G401.6 (cell line): Measurements from ENCODE around the gene FOXS1.
"Not testable (repeated sequence)": the region's sequence is repeated elsewhere in the genome, so short reads cannot be mapped to it uniquely, and the experiment has no call there.

Experiments
- FAIRE-seq: peaks from 2 replicates; lab custom pipeline; 2012; peaks lifted over from hg19 to GRCh38; lab: Jason Lieb, UNC

FOXS1 gene

GRCh38 chr20:31820228-31820627 lies 25.2 kb downstream of the FOXS1 start:
- no peak for FAIRE-seq

- no peak for FAIRE-seq
These were observed 26.2 kb downstream of the FOXS1 start, which contains the start of gene MYLK2 for GRCh38 chr20:31819083-31819784. Gene MYLK2, plus strand, starts transcription at chr20:31819356. Its CDS starts 225 bp downstream, at chr20:31819581.

- no peak for FAIRE-seq
These were observed 27.0 kb downstream of the FOXS1 start for GRCh38 chr20:31818376-31818908.

- no peak for FAIRE-seq
These were observed 27.9 kb downstream of the FOXS1 start for GRCh38 chr20:31817461-31817860.

GRCh38 chr20:31816221-31816620 lies 29.2 kb downstream of the FOXS1 start:
- no peak for FAIRE-seq

GRCh38 chr20:31815408-31816188 lies 29.8 kb downstream of the FOXS1 start:
- FAIRE-seq = no peak

GRCh38 chr20:31814142-31814541 lies 31.3 kb downstream of the FOXS1 start:
- not testable (repeated sequence) for FAIRE-seq

- no peak for FAIRE-seq
These were observed 31.8 kb downstream of the FOXS1 start for GRCh38 chr20:31813611-31814010.

GRCh38 chr20:31811796-31812728 lies 33.3 kb downstream of the FOXS1 start:
- no peak for FAIRE-seq

GRCh38 chr20:31811198-31811597 lies 34.2 kb downstream of the FOXS1 start:
- no peak for FAIRE-seq

GRCh38 chr20:31809661-31810060 lies 35.7 kb downstream of the FOXS1 start:
- FAIRE-seq = no peak

GRCh38 chr20:31808481-31808880 lies 36.9 kb downstream of the FOXS1 start:
- FAIRE-seq = no peak

GRCh38 chr20:31806564-31807355 lies 38.6 kb downstream of the FOXS1 start:
- no peak for FAIRE-seq

GRCh38 chr20:31803552-31804291 lies 41.7 kb downstream of the FOXS1 start:
- no peak for FAIRE-seq

GRCh38 chr20:31801508-31801907 lies 43.9 kb downstream of the FOXS1 start:
- FAIRE-seq = no peak

- no peak for FAIRE-seq
These were observed 48.0 kb downstream of the FOXS1 start for GRCh38 chr20:31797364-31797763.
